K562 (cell line): Measurements from ENCODE around the gene ZNF407. TPM values are rescaled to one million over a fixed set of nuclear protein-coding genes. Genes with fewer than 3 reads are reported as not detected.

Source experiments
- ATAC-seq: fragments of 200-7000 bp; cut with Tn5 transposase; 3 replicates; pipeline ENCODE4 v1.9.1; 2020; ENCODE audit warnings: moderate library complexity
- BruUV-seq: library from RNA; stranded (reverse); fragments of 400-500 nt; replicated peaks from 2 replicates; lab custom pipeline; 2021; lab: Mats Ljungman, UMichigan
- CTCF ChIA-PET: fragments of 300-600 bp; formaldehyde crosslinking; extraction: SDS; loops from one replicate; lab custom pipeline; 2021; ENCODE audit warnings: low intra/inter-chr PET ratio; lab: Yijun Ruan, JAX
- POLR2A ChIA-PET: fragments of 300-600, 350-650 bp; sonication (Branson Sonifier 250); formaldehyde crosslinking; extraction: SDS; loops from one replicate; lab custom pipeline; 2021; ENCODE audit warnings: antibody characterized with exemption, inconsistent platforms; lab: Yijun Ruan, JAX
- DNase-seq, 4 experiments: peaks; one replicate each; pipeline versions ENCODE4 v3.0.0 to v3.0.0-alpha.2; 2011 to 2018; ENCODE audit warnings: low spot score in 3 of 4, mixed read lengths in 3 of 4; ENCODE audit errors: extremely low read depth in 1 of 4
- FAIRE-seq: peaks from 2 replicates; lab custom pipeline; 2011; peaks lifted over from hg19 to GRCh38; lab: Jason Lieb, UNC
- H2AFZ ChIP-seq: 2 replicates; pipeline ENCODE4 v1.6.0; 2011; ENCODE audit warnings: low read depth, low read length, control low read depth, inconsistent platforms
- H3K27ac ChIP-seq: fragments of 200-600 bp; 3 replicates; pipeline ENCODE4 v1.8.0; 2011; ENCODE audit warnings: low read depth, mild to moderate bottlenecking, control low read depth, inconsistent platforms, low read length, moderate library complexity, mixed read lengths; ENCODE audit errors: extremely low read depth
- H3K27me3 ChIP-seq, 2 experiments: fragments of 300-600 bp in 1 of 2; 2 replicates in 1 of 2; 3 replicates in 1 of 2; pipeline versions ENCODE4 v1.6.0 to v1.8.0; 2011; ENCODE audit warnings: inconsistent platforms in 2 of 2, low read length in 2 of 2, mild to moderate bottlenecking in 1 of 2, mixed read lengths in 1 of 2, moderate library complexity in 1 of 2; ENCODE audit not compliant: control insufficient read depth in 2 of 2, insufficient read depth in 2 of 2
- H3K36me3 ChIP-seq: fragments of 300-600 bp; 3 replicates; pipeline ENCODE4 v1.8.0; 2011; ENCODE audit warnings: mild to moderate bottlenecking, low read length, inconsistent platforms; ENCODE audit not compliant: control insufficient read depth, insufficient read depth
- H3K4me1 ChIP-seq, 2 experiments: fragments of 200-600 bp in 1 of 2; replicated peaks in 1 of 2; 2 replicates in 1 of 2; 3 replicates in 1 of 2; pipeline versions ENCODE4 v1.5.1 to v1.8.0; 2011; ENCODE audit warnings: inconsistent platforms in 2 of 2, low read length in 2 of 2, mild to moderate bottlenecking in 1 of 2, mixed read lengths in 1 of 2, moderate library complexity in 1 of 2; ENCODE audit not compliant: control insufficient read depth in 2 of 2, insufficient read depth in 2 of 2
- H3K4me2 ChIP-seq: 2 replicates; pipeline ENCODE4 v1.6.1; 2011; ENCODE audit warnings: low read length, control low read depth, inconsistent platforms, mixed read lengths; ENCODE audit not compliant: insufficient read depth
- H3K4me3 ChIP-seq: fragments of 200-600 bp; sonication (generic), shearing (Covaris generic); 2 replicates; pipeline ENCODE4 v1.5.1; 2016; ENCODE audit warnings: control low read depth, inconsistent platforms
- H3K79me2 ChIP-seq: fragments of 200-600 bp; 3 replicates; pipeline ENCODE4 v1.8.0; 2011; ENCODE audit warnings: low read length, inconsistent platforms; ENCODE audit not compliant: control insufficient read depth, insufficient read depth
- H3K9ac ChIP-seq, 2 experiments: 2 replicates each; pipeline versions ENCODE4 v1.6.0 to v1.6.1; 2011; ENCODE audit warnings: low read depth in 2 of 2, low read length in 2 of 2, control low read depth in 1 of 2, inconsistent platforms in 1 of 2, mild to moderate bottlenecking in 1 of 2, mixed read lengths in 1 of 2; ENCODE audit not compliant: insufficient read depth in 1 of 2
- H3K9me1 ChIP-seq: one replicate; pipeline ENCODE4 v1.6.0; 2011; ENCODE audit warnings: inconsistent platforms, mild to moderate bottlenecking, low read length, moderate library complexity; ENCODE audit not compliant: control insufficient read depth, insufficient read depth
- H3K9me3 ChIP-seq: replicated peaks from 2 replicates; pipeline ENCODE4 v1.5.1; 2011; ENCODE audit warnings: low read depth, low read length, inconsistent platforms; ENCODE audit not compliant: control insufficient read depth, insufficient read depth
- H4K20me1 ChIP-seq: replicated peaks from 2 replicates; pipeline ENCODE4 v1.6.1; 2011; ENCODE audit warnings: low read length, inconsistent platforms, mixed read lengths; ENCODE audit not compliant: control insufficient read depth, insufficient read depth
- CBFA2T2 ChIP-seq: fragments of 450-650 bp; conservative IDR thresholded peaks from 2 replicates; pipeline ENCODE4 v1.6.1; 2017; ENCODE audit warnings: mild to moderate bottlenecking
- NEUROD1 ChIP-seq: fragments of 150-350 bp; IDR thresholded peaks from 2 replicates; pipeline ENCODE4 v1.6.1; 2014; ENCODE audit warnings: borderline replicate concordance, low read length, low read depth; ENCODE audit not compliant: partially characterized antibody
- RAD21 ChIP-seq, 2 experiments: fragments of 250-450 bp in 1 of 2; fragments of 450-650 bp in 1 of 2; sonication (Bioruptor Pico) in 1 of 2; formaldehyde crosslinking in 1 of 2; IDR thresholded peaks in 1 of 2; conservative IDR thresholded peaks in 1 of 2; 2 replicates each; pipeline versions ENCODE4 v1.4.0 to v1.8.0; 2020 to 2022; ENCODE audit warnings: mild to moderate bottlenecking in 2 of 2, moderate library complexity in 1 of 2
- RBM22 ChIP-seq: fragments of 200-400 bp; formaldehyde crosslinking; IDR thresholded peaks from 2 replicates; pipeline ENCODE4 v1.6.1; 2018; ENCODE audit warnings: low read length, low read depth; ENCODE audit not compliant: poor library complexity, severe bottlenecking
- XRCC4 ChIP-seq: IDR thresholded peaks from one replicate; pipeline ENCODE4 v1.6.1; 2011; ENCODE audit not compliant: insufficient read depth, insufficient read length; ENCODE audit errors: extremely low read depth
- ZNF699 ChIP-seq: fragments of 250-450 bp; sonication (Bioruptor Pico); IDR thresholded peaks from 2 replicates; pipeline ENCODE4 v1.8.0; 2021; ENCODE audit warnings: mild to moderate bottlenecking, moderate library complexity; ENCODE audit not compliant: insufficient replicate concordance
- WGBS: fragments of 100-300 bp; shearing (Covaris generic); methylation state at CpG from one replicate; pipeline ENCODE4 v1.1.6; 2016; ENCODE audit warnings: low coverage, mixed read lengths; ENCODE audit not compliant: insufficient coverage; ENCODE audit errors: missing lambda C conversion rate; 5-methylcytosine and 5-hydroxymethylcytosine counted together
- in situ Hi-C: fragments of 300-500 bp; cut with MboI; formaldehyde crosslinking; loops from 4 replicates; pipeline ENCODE4 v1.15.0; 2018; ENCODE audit warnings: inconsistent platforms, mixed read lengths
- intact Hi-C: fragments of 100-400 bp; cut with micrococcal nuclease; formaldehyde crosslinking; loops from 2 replicates; pipeline ENCODE4 v1.14.2; 2022
- polyA plus RNA-seq, 8 experiments: library from polyadenylated mRNA; depleted of rRNA in 4 of 8; stranded (reverse) in 5 of 8; unstranded in 3 of 8; fragments of >200 nt; fragmentation: Nextera tagmentation in 2 of 8; fragmentation: Illumina TruSeq in 1 of 8; extraction: Ambion mirVana in 2 of 8; extraction: Trizol in 1 of 8; gene quantifications; 2 replicates each; pipeline versions ENCODE4 v1.2.1 to v1.2.3, GENCODE V29; 2011 to 2014; ENCODE audit warnings: inconsistent platforms in 1 of 8, missing spikeins in 1 of 8
- total RNA-seq, 7 experiments: library from RNA; depleted of rRNA in 6 of 7; stranded (reverse); fragments of >200 nt in 6 of 7; fragmentation: Illumina TruSeq in 2 of 7; extraction: Trizol in 2 of 7; gene quantifications; 2 replicates each; pipeline versions ENCODE4 v1.2.1 to v1.2.3, GENCODE V29; 2011 to 2021; ENCODE audit warnings: low replicate concordance in 1 of 7
- TF ChIP-seq, protein P1 (sequence below): fragments of 450-650 bp; formaldehyde crosslinking; IDR thresholded peaks from 2 replicates; pipeline ENCODE4 v1.4.0; 2020; ENCODE audit warnings: mild to moderate bottlenecking, moderate library complexity

The ZNF407 gene
- total and polyA plus RNA-seq, 9 of the 15 experiments (the other 6 are each of a cell fraction or from before 2014, with no cell fraction given): 0.21 to 5.4 (median 2.3) TPM

DNA sequence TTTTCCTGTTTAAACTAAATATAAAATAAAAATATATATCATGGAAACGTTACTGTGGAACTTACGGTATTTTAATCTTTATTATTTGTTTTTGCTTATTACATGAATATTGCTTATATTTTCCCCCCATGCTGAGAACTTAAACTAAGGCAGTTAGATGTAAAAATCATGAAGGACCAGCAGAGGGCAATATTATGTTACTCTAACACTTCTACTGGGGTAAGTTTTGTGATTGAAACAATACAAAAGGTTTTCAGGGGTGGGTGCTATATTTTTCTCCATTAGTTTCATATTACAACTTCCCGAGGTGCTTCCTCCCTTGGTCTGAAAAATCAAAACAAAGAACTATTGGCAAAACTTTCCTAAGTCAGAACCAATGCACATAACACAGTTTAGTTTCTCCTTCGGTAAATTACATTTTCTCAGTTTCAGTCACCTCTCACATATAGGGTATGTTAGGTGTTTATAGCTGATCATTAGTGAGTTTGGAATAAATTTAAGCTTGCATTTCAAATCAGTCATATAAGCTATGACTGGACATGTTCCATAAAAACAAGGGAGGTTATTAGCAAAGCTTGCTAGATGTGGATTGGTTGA is 54.8 kb downstream of the ZNF407 start (continued):
- TF ChIP-seq, protein P1, sequence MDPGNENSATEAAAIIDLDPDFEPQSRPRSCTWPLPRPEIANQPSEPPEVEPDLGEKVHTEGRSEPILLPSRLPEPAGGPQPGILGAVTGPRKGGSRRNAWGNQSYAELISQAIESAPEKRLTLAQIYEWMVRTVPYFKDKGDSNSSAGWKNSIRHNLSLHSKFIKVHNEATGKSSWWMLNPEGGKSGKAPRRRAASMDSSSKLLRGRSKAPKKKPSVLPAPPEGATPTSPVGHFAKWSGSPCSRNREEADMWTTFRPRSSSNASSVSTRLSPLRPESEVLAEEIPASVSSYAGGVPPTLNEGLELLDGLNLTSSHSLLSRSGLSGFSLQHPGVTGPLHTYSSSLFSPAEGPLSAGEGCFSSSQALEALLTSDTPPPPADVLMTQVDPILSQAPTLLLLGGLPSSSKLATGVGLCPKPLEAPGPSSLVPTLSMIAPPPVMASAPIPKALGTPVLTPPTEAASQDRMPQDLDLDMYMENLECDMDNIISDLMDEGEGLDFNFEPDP (CRISPR knock-in tag): no peak
- TF ChIP-seq XRCC4 (no peak), ZNF699 (no peak), CBFA2T2 (no peak)

DNA sequence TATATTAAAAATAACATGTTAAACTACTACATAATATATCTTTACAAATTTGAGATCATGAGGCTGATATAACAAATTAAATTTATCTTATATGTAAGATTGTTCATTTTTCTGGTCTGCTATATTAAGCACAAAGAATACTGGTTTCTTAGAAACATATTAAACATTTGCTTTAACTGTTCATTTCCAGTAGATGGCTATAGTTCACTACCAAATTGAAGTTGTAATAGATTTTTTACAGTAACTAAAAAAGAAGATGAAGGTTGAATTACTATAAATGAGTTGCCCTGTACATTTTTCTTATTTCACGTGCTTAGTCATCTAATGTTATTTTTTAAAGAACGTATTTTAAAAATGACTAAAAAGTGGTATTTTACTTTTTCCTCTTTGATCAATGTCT is 57.0 kb downstream of the ZNF407 start:
- intact Hi-C loops (loop anchor here (5.0 to 10.0 kb wide), 4 partner anchors 150 to 1073 kb away; no protein-coding TSS in a partner anchor), in situ Hi-C loops (loop anchor here (25.0 kb wide), 2 partner anchors 833 to 1708 kb away; no protein-coding TSS in a partner anchor)
- no peak for TF ChIP-seq RBM22
- TF ChIP-seq RAD21 (CRISPR knock-in tag; conservative IDR thresholded peaks at IDR 0.05 in 1 of 2, IDR thresholded peaks at IDR 0.05 in 1 of 2): peak in 1 of 2 experiments; percentile 23; a peak in 3 of 4 replicates
- TF ChIP-seq NEUROD1: no peak
- Histone ChIP-seq H2AFZ (no peak overlapping the region), H4K20me1 (no peaks in the 10 kb centered on the region), H3K4me3 (no peak overlapping the region), H3K4me1 (no peaks in the 10 kb centered on the region), H3K27me3 (no peaks in the 10 kb centered on the region), H3K4me2 (no peak overlapping the region), H3K9me3 (no peaks in the 10 kb centered on the region), H3K79me2 (no peaks in the 10 kb centered on the region), H3K9me1 (no peaks in the 10 kb centered on the region), H3K9ac (no peak overlapping the region), H3K27ac (no peak overlapping the region), H3K36me3 (no peaks in the 10 kb centered on the region)
- no peak for ATAC-seq
- no peak for FAIRE-seq
- DNase-seq: no peak
- BruUV-seq: no TSS peak
- ChIA-PET CTCF (interaction anchor here (0.6 to 1.2 kb wide), 2 partner anchors 1073 to 1770 kb away, joined by 4 read pairs; no protein-coding TSS in a partner anchor), POLR2A (no interaction called here)
- 69% methylated on average over 2 of the region's 2 CpGs for WGBS
